ENCODE measurements around the gene BLVRA. TPM values are rescaled to one million over a fixed set of nuclear protein-coding genes. Genes with fewer than 3 reads are reported as not detected.
"Not testable (repeated sequence)": the region's sequence is repeated elsewhere in the genome, so short reads cannot be mapped to it uniquely, and the experiment has no call there.

Gene BLVRA
- total RNA-seq, 1 donor from 2014 or later = 84.5 TPM

DNA sequence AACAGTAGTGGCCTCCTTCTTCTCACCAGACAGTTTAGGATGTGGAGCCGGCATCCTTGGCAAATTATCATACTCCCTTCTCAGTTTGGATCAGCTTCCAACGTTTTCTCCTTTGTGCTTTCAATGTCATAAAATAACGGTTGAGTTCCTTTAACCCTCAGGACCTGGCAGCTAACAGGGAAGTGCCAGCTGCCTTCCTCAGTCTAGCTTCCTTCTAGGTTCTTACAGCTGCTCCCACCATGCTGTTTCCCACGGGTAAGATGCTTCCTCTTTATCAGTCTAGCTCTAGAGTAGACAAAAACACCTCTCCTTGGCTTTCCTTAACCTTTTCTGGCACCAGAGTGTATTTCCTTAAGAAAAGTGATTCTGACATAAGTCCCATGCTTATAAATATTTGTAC lies 33.2 kb downstream of the BLVRA start:
- no peak for DNase-seq (ENCODE audit: low read depth)
- TF ChIP-seq CTCF (conservative IDR thresholded peaks at IDR 0.05; ENCODE audit: low read depth, low read length) = no peak
- no peak overlapping the region for H3K4me3 ChIP-seq (ENCODE audit: low read depth, low read length)

DNA sequence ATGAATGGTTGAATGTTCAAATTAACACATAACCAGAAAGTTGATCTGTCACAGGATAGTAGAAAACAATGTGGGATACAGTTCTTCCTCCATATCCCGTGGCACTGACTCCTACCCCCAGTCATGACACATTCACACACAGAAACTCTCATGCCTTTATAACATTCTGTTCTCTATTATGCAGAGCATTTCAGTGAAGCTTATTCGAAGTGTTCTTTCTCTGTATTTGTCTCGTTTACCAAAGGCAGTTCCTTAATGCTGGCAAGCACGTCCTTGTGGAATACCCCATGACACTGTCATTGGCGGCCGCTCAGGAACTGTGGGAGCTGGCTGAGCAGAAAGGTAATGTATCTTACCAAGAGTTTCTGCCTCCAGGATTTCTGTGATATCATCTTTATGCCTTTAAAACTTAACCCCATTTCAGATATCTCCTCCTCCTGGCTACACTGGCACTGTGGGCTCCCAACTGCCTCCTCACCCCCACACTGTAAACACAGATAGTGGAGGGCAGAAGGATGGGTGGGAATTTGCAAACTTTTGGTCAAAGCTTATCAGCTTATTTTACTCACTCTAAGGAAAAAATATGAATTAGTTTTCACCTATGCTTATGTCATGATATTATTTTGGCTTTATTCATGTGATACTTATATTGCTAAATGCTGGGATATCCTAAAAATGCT lies 34.1 kb downstream of the BLVRA start:
- no peak for TF ChIP-seq CTCF (conservative IDR thresholded peaks at IDR 0.05; ENCODE audit: low read depth, low read length)
- H3K4me3 ChIP-seq (ENCODE audit: low read depth, low read length) = no peak overlapping the region
- DNase-seq (ENCODE audit: low read depth) = no peak

DNA sequence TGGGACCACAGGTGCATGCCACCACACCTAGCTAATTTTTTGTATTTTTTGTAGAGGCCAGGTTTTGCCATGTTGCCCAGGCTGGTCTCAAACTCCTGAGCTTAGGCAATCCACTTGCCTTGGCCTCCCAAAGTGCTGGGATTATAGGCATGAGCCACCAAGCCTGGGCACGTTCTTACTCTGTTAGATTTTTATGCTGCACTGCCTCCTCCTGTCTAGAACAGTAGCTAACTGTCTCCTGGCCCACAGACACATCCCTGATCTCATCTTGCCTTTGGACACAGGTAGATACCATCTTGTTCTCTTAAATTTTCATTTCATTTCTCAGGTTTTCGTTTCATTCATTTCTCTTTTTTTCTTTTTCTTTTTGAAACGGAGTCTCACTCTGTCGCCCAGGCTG lies 41.1 kb downstream of the BLVRA start:
- no peak for DNase-seq (ENCODE audit: low read depth)
- TF ChIP-seq CTCF (conservative IDR thresholded peaks at IDR 0.05; ENCODE audit: low read depth, low read length) = peak; percentile 35
- no peak overlapping the region for H3K4me3 ChIP-seq (ENCODE audit: low read depth, low read length)

DNA sequence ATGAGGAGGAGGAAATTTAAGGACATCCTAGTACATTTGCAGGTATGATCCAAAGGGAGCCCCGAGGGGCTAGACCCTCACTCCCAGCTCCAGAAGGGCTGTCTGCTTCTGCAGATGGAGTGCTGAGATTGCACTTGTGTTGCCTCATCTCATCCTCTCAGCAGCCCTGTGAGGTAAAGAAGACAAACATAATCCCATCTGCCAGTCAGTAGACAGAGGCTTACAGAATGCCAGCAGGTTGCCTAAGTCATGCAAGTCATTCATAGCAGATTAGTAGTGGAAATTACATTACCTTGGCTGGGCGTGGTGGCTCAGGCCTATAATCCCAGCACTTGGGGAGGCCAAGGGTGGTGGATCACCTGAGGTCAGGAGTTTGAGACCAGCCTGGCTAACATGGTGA lies 45.4 kb downstream of the BLVRA start:
- TF ChIP-seq CTCF (conservative IDR thresholded peaks at IDR 0.05; ENCODE audit: low read depth, low read length) = no peak
- no peak overlapping the region for H3K4me3 ChIP-seq (ENCODE audit: low read depth, low read length)
- no peak for DNase-seq (ENCODE audit: low read depth)

DNA sequence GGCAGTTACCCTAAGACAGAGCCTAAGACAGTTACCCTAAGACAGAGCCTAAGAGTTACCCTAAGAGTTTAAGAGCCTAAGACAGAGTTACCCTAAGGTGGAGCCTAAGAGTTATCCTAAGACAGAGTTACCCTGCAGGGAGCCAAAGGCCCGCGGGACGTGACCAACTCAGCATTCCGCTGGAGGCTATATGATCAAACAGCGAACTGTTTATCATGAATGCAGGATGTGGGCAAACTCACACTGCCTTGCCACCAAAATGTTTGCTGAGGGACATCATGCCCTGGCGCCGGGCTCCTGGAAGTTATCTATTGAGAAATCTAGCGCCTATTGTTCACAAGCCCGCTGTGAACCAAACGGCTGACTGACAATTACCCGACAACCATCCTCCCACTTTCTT lies 49.9 kb downstream of the BLVRA start:
- H3K4me3 ChIP-seq (ENCODE audit: low read depth, low read length) = no peak overlapping the region
- no peak for TF ChIP-seq CTCF (conservative IDR thresholded peaks at IDR 0.05; ENCODE audit: low read depth, low read length)
- no peak for DNase-seq (ENCODE audit: low read depth)

- not testable (repeated sequence) for H3K4me3 ChIP-seq (ENCODE audit: low read depth, low read length); DNase-seq (ENCODE audit: low read depth)
- peak; percentile 52 for TF ChIP-seq CTCF (conservative IDR thresholded peaks at IDR 0.05; ENCODE audit: low read depth, low read length)
Measured at GRCh38 chr7:43810195-43810941, 51.9 kb downstream of the BLVRA start.

Measured in epithelial cell of proximal tubule (primary cell).